ENCODE data around the gene SLC1A4. TPM values are rescaled to one million over a fixed set of nuclear protein-coding genes. Genes with fewer than 3 reads are reported as not detected.

Gene SLC1A4
- total RNA-seq, 3 donors from 2014 or later = 8.2 to 14.7 (median 8.4) TPM

- intact Hi-C loops (cut with DNase I, micrococcal nuclease) = no loop called here
- Histone ChIP-seq H3K4me3 (no peak overlapping the region), H3K9me3 (no peaks in the 10 kb centered on the region), H3K4me1 (ENCODE audit: low read depth) (peaks cover 8% of the 10 kb centered on the region), H3K36me3 (ENCODE audit: low read depth) (no peaks in the 10 kb centered on the region)
- no peak for DNase-seq
- TF ChIP-seq CTCF (IDR thresholded peaks at IDR 0.05) = no peak
- ATAC-seq = peak; percentile 57
Measured at GRCh38 chr2:65025453-65026123, 36.4 kb downstream of the SLC1A4 start.

DNA sequence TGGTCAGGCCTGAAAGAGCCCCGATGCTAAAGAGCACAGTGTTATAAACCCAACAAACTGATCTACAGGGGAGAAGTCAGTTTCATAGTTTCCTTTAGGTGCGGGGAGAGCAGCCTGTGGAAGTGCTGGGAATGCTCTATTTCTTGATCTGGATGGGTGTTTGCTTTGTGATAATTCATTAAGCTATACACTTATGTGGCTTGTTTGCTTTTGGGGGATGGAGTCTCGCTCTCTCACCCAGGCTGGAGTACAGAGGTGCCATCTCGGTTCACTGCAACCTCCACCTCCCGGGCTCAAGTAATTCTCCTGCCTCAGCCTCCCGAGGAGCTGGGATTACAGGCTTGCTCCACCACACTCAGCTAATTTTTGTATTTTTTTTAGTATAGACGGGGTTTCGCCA, 37.0 kb downstream of the SLC1A4 start:
- H3K9me3 ChIP-seq = no peaks in the 10 kb centered on the region
- H3K36me3 ChIP-seq (ENCODE audit: low read depth) = no peaks in the 10 kb centered on the region
- peak in 1 of 3 donors; percentile 27 for DNase-seq
- H3K4me3 ChIP-seq = no peak overlapping the region
- ATAC-seq = peak; percentile 65
- intact Hi-C loops (cut with DNase I, micrococcal nuclease) = no loop called here
- H3K4me1 ChIP-seq (ENCODE audit: low read depth) = peaks cover 13% of the 10 kb centered on the region
- TF ChIP-seq CTCF (IDR thresholded peaks at IDR 0.05) = no peak

DNA sequence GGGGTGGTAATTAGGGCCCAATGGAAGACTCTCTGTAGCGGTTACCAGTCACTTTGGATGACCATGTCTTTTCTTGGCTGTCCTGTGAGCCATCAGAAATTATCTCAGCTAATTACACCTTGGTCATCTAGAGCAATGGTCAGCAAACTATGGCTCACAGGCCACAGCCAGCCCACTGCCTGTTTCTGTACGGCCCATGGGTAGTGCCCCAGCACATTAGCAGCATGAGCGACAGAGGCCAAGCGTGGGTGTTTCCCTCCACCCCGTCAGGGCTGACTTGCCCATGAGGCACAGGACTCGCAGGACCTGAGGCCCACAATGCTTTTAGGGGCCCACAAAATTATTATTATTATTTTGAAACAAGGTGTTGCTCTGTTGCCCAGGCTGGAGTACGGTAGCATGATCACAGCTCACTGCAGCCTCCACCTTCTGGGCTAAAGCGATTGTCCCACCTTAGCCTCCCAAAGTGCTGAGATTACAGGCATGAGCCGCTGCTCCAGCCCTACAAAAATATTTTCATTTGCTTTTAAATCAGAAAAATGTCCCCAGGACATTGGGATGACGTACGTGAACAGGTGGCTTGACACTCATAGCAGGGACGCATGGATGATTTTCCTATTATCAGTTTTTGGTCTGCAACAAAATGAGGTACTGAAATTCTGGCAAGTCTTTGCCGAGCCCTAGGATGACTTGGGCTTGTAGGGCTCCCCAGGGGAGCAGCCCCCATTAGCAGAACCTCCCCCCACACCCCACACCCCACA, 37.7 kb downstream of the SLC1A4 start:
- no peak for ATAC-seq
- no peak for DNase-seq
- intact Hi-C loops (cut with DNase I, micrococcal nuclease) = no loop called here
- TF ChIP-seq CTCF (IDR thresholded peaks at IDR 0.05) = no peak
- Histone ChIP-seq H3K9me3 (no peaks in the 10 kb centered on the region), H3K36me3 (ENCODE audit: low read depth) (no peaks in the 10 kb centered on the region), H3K4me1 (ENCODE audit: low read depth) (peaks cover 21% of the 10 kb centered on the region), H3K4me3 (no peak overlapping the region)

DNA sequence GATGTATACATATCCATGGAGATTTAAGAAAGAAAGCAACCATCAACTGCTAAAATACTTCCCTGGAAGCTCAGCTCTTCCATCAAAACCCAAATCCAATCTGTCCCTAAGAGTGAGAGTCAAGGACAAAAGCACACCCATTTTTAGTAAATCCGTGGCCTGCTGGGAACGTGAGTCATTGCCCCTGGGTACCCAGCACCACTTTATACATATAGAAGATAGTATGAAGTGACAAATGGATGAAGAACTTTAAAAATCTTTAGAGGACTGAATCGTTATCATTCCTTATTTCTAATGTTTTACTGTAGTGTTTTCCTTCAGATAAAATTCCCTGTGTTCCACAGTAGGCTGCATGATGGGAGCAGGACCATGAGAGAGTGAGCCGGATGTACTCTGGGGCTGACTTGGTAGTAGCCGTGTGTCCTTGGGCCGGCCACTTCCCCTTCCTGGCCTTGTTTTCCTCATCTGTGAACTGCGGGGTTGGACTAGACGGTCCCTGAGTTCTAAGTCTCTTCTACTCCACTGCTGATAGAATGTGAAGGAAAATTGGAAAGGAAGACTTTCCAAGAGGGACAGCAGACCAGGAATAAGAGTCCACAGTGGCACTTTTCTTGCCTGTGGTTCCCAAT, 38.5 kb downstream of the SLC1A4 start:
- DNase-seq = no peak
- no peak overlapping the region for H3K4me3 ChIP-seq

More for the DNA sequence above, 38.5 kb downstream of the SLC1A4 start:
- intact Hi-C loops (cut with DNase I, micrococcal nuclease) = no loop called here
- ATAC-seq = no peak
- no peak for TF ChIP-seq CTCF (IDR thresholded peaks at IDR 0.05)
- Histone ChIP-seq H3K36me3 (ENCODE audit: low read depth) (no peaks in the 10 kb centered on the region), H3K4me1 (ENCODE audit: low read depth) (peaks cover 28% of the 10 kb centered on the region), H3K9me3 (no peaks in the 10 kb centered on the region)

Data from mucosa of descending colon (tissue), 3 donors.